PC-3 (cell line): Measurements from ENCODE around the gene LAMA5. TPM values are rescaled to one million over a fixed set of nuclear protein-coding genes. Genes with fewer than 3 reads are reported as not detected.

Source experiments
- ATAC-seq: fragments of 200-7000 bp; cut with Tn5 transposase; 2 replicates; pipeline ENCODE4 v1.9.1; 2020; ENCODE audit warnings: mild to moderate bottlenecking, moderate library complexity
- BruUV-seq: library from RNA; stranded (reverse); fragments of 400-500 nt; replicated peaks from 2 replicates; lab custom pipeline; 2021; lab: Mats Ljungman, UMichigan
- CTCF ChIA-PET: fragments of 300-600 bp; sonication (Branson Sonifier 250); formaldehyde crosslinking; loops from one replicate; lab custom pipeline; 2022; ENCODE audit warnings: antibody characterized with exemption; lab: Charles Lee
- POLR2A ChIA-PET: fragments of 300-600 bp; sonication (Branson Sonifier 250); formaldehyde crosslinking; loops from one replicate; lab custom pipeline; 2022; ENCODE audit warnings: antibody characterized with exemption; ENCODE audit not compliant: unreplicated experiment; lab: Charles Lee
- DNase-seq: peaks from one replicate; pipeline ENCODE4 v3.0.0-alpha.2; 2015
- H2AFZ ChIP-seq: fragments of 300-600 bp; sonication (generic); 2 replicates; pipeline ENCODE4 v1.6.0; 2016; ENCODE audit warnings: antibody characterized with exemption, low read length
- H3F3A ChIP-seq: fragments of 300-600 bp; sonication (generic); one replicate; pipeline ENCODE4 v1.6.0; 2017; ENCODE audit warnings: antibody characterized with exemption, low read length, control low read depth, mild to moderate bottlenecking; ENCODE audit not compliant: unreplicated experiment
- H3K27ac ChIP-seq: fragments of 300-600 bp; sonication (generic); 2 replicates; pipeline ENCODE4 v1.5.1; 2016; ENCODE audit warnings: mild to moderate bottlenecking, low read length
- H3K27me3 ChIP-seq: fragments of 300-600 bp; sonication (generic); 2 replicates; pipeline ENCODE4 v1.6.1; 2016; ENCODE audit warnings: low read length, mixed read lengths
- H3K36me3 ChIP-seq: fragments of 300-600 bp; sonication (generic); 2 replicates; pipeline ENCODE4 v1.6.1; 2016; ENCODE audit warnings: low read depth, mixed run types, low read length, mixed read lengths
- H3K4me1 ChIP-seq: fragments of 300-600 bp; sonication (generic); 2 replicates; pipeline ENCODE4 v1.5.1; 2016; ENCODE audit warnings: low read length; ENCODE audit not compliant: insufficient read depth
- H3K4me2 ChIP-seq: fragments of 300-600 bp; sonication (generic); 2 replicates; pipeline ENCODE4 v1.6.0; 2016; ENCODE audit warnings: low read length
- H3K4me3 ChIP-seq: fragments of 300-600 bp; sonication (generic); 2 replicates; pipeline ENCODE4 v1.5.1; 2016; ENCODE audit warnings: mild to moderate bottlenecking, low read length, mixed read lengths
- H3K79me2 ChIP-seq: fragments of 300-600 bp; sonication (generic); 2 replicates; pipeline ENCODE4 v1.6.1; 2017; ENCODE audit warnings: low read length, mixed read lengths
- H3K9ac ChIP-seq: fragments of 300-600 bp; sonication (generic); 2 replicates; pipeline ENCODE4 v1.6.0; 2016; ENCODE audit warnings: mild to moderate bottlenecking, low read length
- H3K9me2 ChIP-seq: fragments of 300-600 bp; sonication (generic); replicated peaks from 2 replicates; pipeline ENCODE4 v1.6.1; 2016; ENCODE audit warnings: mixed run types, low read length, mixed read lengths
- H3K9me3 ChIP-seq: fragments of 300-600 bp; sonication (generic); 2 replicates; pipeline ENCODE4 v1.6.1; 2016; ENCODE audit warnings: low read length, mixed read lengths
- H4K20me1 ChIP-seq: fragments of 300-600 bp; sonication (generic); 2 replicates; pipeline ENCODE4 v1.6.1; 2016; ENCODE audit warnings: low read length, mixed read lengths
- EZH2 ChIP-seq: fragments of 300-600 bp; sonication (generic); IDR thresholded peaks from one replicate; pipeline ENCODE4 v1.6.1; 2017; ENCODE audit warnings: antibody characterized with exemption, mild to moderate bottlenecking, low read length; ENCODE audit not compliant: unreplicated experiment
- EZH2phosphoT487 ChIP-seq: fragments of 300-600 bp; sonication (generic); IDR thresholded peaks from 2 replicates; pipeline ENCODE4 v1.6.1; 2018; ENCODE audit warnings: mild to moderate bottlenecking, antibody characterized with exemption, low read length, borderline replicate concordance
- intact Hi-C: fragments of 100-400 bp; cut with micrococcal nuclease; formaldehyde crosslinking; loops from 2 replicates; pipeline ENCODE4 v1.9.0; 2023
- total RNA-seq: library from RNA; depleted of rRNA; stranded (reverse); fragments of >200 nt; gene quantifications from 2 replicates; pipeline ENCODE4 v1.2.3, GENCODE V29; 2014
- TF ChIP-seq, protein P1 (sequence below): fragments of 300-600 bp; sonication (generic); conservative IDR thresholded peaks from 2 replicates; pipeline ENCODE4 v1.5.1; 2017; ENCODE audit warnings: antibody characterized with exemption, low read depth, mild to moderate bottlenecking, low read length

The LAMA5 gene
- total RNA-seq, 1 experiment from 2014 or later = 196 TPM

- no peak for ATAC-seq
- H3K27ac ChIP-seq = no peak overlapping the region
- H3K9me3 ChIP-seq = no peaks in the 10 kb centered on the region
- H4K20me1 ChIP-seq = no peaks in the 10 kb centered on the region
- no peaks in the 10 kb centered on the region for H3K27me3 ChIP-seq
- TF ChIP-seq, protein P1, sequence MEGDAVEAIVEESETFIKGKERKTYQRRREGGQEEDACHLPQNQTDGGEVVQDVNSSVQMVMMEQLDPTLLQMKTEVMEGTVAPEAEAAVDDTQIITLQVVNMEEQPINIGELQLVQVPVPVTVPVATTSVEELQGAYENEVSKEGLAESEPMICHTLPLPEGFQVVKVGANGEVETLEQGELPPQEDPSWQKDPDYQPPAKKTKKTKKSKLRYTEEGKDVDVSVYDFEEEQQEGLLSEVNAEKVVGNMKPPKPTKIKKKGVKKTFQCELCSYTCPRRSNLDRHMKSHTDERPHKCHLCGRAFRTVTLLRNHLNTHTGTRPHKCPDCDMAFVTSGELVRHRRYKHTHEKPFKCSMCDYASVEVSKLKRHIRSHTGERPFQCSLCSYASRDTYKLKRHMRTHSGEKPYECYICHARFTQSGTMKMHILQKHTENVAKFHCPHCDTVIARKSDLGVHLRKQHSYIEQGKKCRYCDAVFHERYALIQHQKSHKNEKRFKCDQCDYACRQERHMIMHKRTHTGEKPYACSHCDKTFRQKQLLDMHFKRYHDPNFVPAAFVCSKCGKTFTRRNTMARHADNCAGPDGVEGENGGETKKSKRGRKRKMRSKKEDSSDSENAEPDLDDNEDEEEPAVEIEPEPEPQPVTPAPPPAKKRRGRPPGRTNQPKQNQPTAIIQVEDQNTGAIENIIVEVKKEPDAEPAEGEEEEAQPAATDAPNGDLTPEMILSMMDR = no peak
- TF ChIP-seq EZH2 (no peak), EZH2phosphoT487 (no peak)
- H2AFZ ChIP-seq = no peak overlapping the region
- H3K4me3 ChIP-seq = no peak overlapping the region
- H3K4me1 ChIP-seq = no peaks in the 10 kb centered on the region
- no peak for DNase-seq
- H3K9me2 ChIP-seq = no peaks in the 10 kb centered on the region
- H3K9ac ChIP-seq = no peak overlapping the region
- no peaks in the 10 kb centered on the region for H3F3A ChIP-seq
- H3K36me3 ChIP-seq = no peaks in the 10 kb centered on the region
- H3K79me2 ChIP-seq = no peaks in the 10 kb centered on the region
- BruUV-seq = no TSS peak
- ChIA-PET POLR2A (no interaction called here), CTCF (no interaction called here)
- intact Hi-C loops = no loop called here
- no peak overlapping the region for H3K4me2 ChIP-seq
Measured at GRCh38 chr20:62395311-62396242, 28.5 kb upstream of the LAMA5 start.

- intact Hi-C loops = no loop called here
- CTCF ChIA-PET = no interaction called here
- Histone ChIP-seq H3K9ac (no peak overlapping the region), H2AFZ (no peak overlapping the region), H4K20me1 (peaks cover 6% of the 10 kb centered on the region), H3K79me2 (0 out of 2 replicates have a peak, but pooled peaks cover 3% of the 10 kb centered on the region), H3K4me1 (no peaks in the 10 kb centered on the region), H3K27ac (no peak overlapping the region), H3K9me2 (no peaks in the 10 kb centered on the region), H3K4me3 (no peak overlapping the region), H3K36me3 (peaks cover 3% of the 10 kb centered on the region), H3K27me3 (no peaks in the 10 kb centered on the region), H3K9me3 (no peaks in the 10 kb centered on the region), H3F3A (peaks cover 7% of the 10 kb centered on the region), H3K4me2 (no peak overlapping the region)
- POLR2A ChIA-PET = no interaction called here
- ATAC-seq (no peak), DNase-seq (no peak)
- TF ChIP-seq EZH2 (no peak), EZH2phosphoT487 (no peak)
- TF ChIP-seq, protein P1 = no peak
- BruUV-seq = no TSS peak
Measured at GRCh38 chr20:62394248-62395245, 27.4 kb upstream of the LAMA5 start.
